Measurements from ENCODE around the gene DLGAP1. TPM values are rescaled to one million over a fixed set of nuclear protein-coding genes. Genes with fewer than 3 reads are reported as not detected.

Gene DLGAP1
- total and polyA plus RNA-seq, 10 of the 15 experiments (the other 5 are each of a cell fraction or from before 2014, with no cell fraction given): 0.23 to 27.6 (median 1.9) TPM

DNA sequence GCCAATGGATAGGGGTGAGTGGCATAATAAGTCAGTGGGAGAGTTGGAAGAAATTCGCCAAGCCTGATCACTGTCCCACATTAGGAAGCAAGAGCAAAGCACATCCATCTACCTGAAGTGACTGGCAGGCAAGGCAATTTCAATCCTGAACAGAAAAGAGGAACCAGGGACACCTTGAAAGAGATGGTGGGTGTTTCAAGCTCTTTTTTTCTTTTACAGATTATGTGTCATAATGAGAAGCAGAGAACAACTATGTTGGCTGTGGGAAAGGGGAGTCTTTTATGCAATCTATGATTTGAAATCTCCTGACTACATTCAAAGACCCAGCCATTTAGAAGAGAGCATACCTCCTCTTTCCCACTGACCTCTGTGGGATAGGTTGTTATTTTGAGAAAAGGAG is 941.6 kb downstream of the DLGAP1 start (continued):
- TF ChIP-seq, protein P1, sequence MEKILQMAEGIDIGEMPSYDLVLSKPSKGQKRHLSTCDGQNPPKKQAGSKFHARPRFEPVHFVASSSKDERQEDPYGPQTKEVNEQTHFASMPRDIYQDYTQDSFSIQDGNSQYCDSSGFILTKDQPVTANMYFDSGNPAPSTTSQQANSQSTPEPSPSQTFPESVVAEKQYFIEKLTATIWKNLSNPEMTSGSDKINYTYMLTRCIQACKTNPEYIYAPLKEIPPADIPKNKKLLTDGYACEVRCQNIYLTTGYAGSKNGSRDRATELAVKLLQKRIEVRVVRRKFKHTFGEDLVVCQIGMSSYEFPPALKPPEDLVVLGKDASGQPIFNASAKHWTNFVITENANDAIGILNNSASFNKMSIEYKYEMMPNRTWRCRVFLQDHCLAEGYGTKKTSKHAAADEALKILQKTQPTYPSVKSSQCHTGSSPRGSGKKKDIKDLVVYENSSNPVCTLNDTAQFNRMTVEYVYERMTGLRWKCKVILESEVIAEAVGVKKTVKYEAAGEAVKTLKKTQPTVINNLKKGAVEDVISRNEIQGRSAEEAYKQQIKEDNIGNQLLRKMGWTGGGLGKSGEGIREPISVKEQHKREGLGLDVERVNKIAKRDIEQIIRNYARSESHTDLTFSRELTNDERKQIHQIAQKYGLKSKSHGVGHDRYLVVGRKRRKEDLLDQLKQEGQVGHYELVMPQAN (conservative IDR thresholded peaks at IDR 0.05): no peak
- TF ChIP-seq JUNB (IDR thresholded peaks at IDR 0.05) (peak; percentile 69), BHLHE40 (IDR thresholded peaks at IDR 0.05; ENCODE audit: borderline replicate concordance in 1 of 2, low read depth in 2 of 2, low read length in 1 of 2) (0 out of 4 replicates have a peak, but pooled peaks of 1 of the 2 experiments have one; percentile 18), IKZF2 (IDR thresholded peaks at IDR 0.05) (peak; percentile 70 to 72), GATAD2B (conservative IDR thresholded peaks at IDR 0.05; ENCODE audit: low read depth) (no peak), STAT3 (IDR thresholded peaks at IDR 0.05; ENCODE audit: low read depth, low read length) (no peak), SP1 (IDR thresholded peaks at IDR 0.05; ENCODE audit: low read depth, low read length) (no peak), PAX5 (IDR thresholded peaks at IDR 0.05; ENCODE audit: borderline replicate concordance, low read depth, low read length) (no peak), TCF12 (IDR thresholded peaks at IDR 0.05; ENCODE audit: low read depth, low read length) (no peak), MXI1 (IDR thresholded peaks at IDR 0.05; ENCODE audit: low read depth, low read length) (no peak), ZZZ3 (IDR thresholded peaks at IDR 0.05; ENCODE audit: control insufficient read depth, insufficient read length, low read depth) (no peak), EP300 (IDR thresholded peaks at IDR 0.05; ENCODE audit: borderline replicate concordance in 1 of 2, control insufficient read depth in 1 of 2, low read depth in 2 of 2, low read length in 2 of 2) (peak; percentile 36 to 68; a peak in 3 of 4 replicates), ZNF384 (IDR thresholded peaks at IDR 0.05; ENCODE audit: borderline replicate concordance, low read depth, low read length) (peak; percentile 80), ZNF622 (IDR thresholded peaks at IDR 0.05) (no peak), CHD2 (IDR thresholded peaks at IDR 0.05; ENCODE audit: borderline replicate concordance, low read depth, low read length) (no peak), FOXM1 (IDR thresholded peaks at IDR 0.05; ENCODE audit: low read depth, low read length) (no peak), MYB (IDR thresholded peaks at IDR 0.05; ENCODE audit: borderline replicate concordance, low read depth, low read length) (no peak), TCF7 (IDR thresholded peaks at IDR 0.05; ENCODE audit: borderline replicate concordance) (peak; percentile 42; the same call in 1 of the 2 replicates), KLF5 (IDR thresholded peaks at IDR 0.05; ENCODE audit: partially characterized antibody) (no peak), RCOR1 (conservative IDR thresholded peaks at IDR 0.05; ENCODE audit: low read depth, low read length) (no peak)
- TF ChIP-seq, protein P2, sequence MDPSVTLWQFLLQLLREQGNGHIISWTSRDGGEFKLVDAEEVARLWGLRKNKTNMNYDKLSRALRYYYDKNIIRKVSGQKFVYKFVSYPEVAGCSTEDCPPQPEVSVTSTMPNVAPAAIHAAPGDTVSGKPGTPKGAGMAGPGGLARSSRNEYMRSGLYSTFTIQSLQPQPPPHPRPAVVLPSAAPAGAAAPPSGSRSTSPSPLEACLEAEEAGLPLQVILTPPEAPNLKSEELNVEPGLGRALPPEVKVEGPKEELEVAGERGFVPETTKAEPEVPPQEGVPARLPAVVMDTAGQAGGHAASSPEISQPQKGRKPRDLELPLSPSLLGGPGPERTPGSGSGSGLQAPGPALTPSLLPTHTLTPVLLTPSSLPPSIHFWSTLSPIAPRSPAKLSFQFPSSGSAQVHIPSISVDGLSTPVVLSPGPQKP (IDR thresholded peaks at IDR 0.05; ENCODE audit: low read depth, low read length): no peak
- TF ChIP-seq, protein P3, sequence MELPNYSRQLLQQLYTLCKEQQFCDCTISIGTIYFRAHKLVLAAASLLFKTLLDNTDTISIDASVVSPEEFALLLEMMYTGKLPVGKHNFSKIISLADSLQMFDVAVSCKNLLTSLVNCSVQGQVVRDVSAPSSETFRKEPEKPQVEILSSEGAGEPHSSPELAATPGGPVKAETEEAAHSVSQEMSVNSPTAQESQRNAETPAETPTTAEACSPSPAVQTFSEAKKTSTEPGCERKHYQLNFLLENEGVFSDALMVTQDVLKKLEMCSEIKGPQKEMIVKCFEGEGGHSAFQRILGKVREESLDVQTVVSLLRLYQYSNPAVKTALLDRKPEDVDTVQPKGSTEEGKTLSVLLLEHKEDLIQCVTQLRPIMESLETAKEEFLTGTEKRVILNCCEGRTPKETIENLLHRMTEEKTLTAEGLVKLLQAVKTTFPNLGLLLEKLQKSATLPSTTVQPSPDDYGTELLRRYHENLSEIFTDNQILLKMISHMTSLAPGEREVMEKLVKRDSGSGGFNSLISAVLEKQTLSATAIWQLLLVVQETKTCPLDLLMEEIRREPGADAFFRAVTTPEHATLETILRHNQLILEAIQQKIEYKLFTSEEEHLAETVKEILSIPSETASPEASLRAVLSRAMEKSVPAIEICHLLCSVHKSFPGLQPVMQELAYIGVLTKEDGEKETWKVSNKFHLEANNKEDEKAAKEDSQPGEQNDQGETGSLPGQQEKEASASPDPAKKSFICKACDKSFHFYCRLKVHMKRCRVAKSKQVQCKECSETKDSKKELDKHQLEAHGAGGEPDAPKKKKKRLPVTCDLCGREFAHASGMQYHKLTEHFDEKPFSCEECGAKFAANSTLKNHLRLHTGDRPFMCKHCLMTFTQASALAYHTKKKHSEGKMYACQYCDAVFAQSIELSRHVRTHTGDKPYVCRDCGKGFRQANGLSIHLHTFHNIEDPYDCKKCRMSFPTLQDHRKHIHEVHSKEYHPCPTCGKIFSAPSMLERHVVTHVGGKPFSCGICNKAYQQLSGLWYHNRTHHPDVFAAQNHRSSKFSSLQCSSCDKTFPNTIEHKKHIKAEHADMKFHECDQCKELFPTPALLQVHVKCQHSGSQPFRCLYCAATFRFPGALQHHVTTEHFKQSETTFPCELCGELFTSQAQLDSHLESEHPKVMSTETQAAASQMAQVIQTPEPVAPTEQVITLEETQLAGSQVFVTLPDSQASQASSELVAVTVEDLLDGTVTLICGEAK (IDR thresholded peaks at IDR 0.05; ENCODE audit: borderline replicate concordance): no peak
- TF ChIP-seq, protein P4, sequence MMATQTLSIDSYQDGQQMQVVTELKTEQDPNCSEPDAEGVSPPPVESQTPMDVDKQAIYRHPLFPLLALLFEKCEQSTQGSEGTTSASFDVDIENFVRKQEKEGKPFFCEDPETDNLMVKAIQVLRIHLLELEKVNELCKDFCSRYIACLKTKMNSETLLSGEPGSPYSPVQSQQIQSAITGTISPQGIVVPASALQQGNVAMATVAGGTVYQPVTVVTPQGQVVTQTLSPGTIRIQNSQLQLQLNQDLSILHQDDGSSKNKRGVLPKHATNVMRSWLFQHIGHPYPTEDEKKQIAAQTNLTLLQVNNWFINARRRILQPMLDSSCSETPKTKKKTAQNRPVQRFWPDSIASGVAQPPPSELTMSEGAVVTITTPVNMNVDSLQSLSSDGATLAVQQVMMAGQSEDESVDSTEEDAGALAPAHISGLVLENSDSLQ (IDR thresholded peaks at IDR 0.05): peak; percentile 93
